Peyer's patch (tissue), 4 donors: ENCODE data around the gene FCF1. TPM values are rescaled to one million over a fixed set of nuclear protein-coding genes. Genes with fewer than 3 reads are reported as not detected.

ENCODE experiments used
- DNase-seq, 3 donors: peaks; one replicate each; pipeline ENCODE4 v3.0.0-alpha.2; 2017 to 2019
- H3K27ac ChIP-seq, 4 donors: fragments of 200-600 bp; sonication (generic); one replicate each; pipeline ENCODE4 v1.5.1; 2016 to 2019
- H3K27me3 ChIP-seq, 2 donors: fragments of 200-600 bp; sonication (generic); one replicate each; pipeline ENCODE4 v1.5.1; 2019
- H3K36me3 ChIP-seq, 3 donors: fragments of 200-600 bp; sonication (generic); one replicate each; pipeline ENCODE4 v1.5.1; 2016 to 2019
- H3K4me1 ChIP-seq, 4 donors: fragments of 200-600 bp; sonication (generic); one replicate each; pipeline ENCODE4 v1.5.1; 2016 to 2019
- H3K4me3 ChIP-seq, 4 donors: fragments of 200-600 bp; sonication (generic); 1 replicate in 3 of 4; 2 replicates in 1 of 4; pipeline ENCODE4 v1.5.1; 2016 to 2019; ENCODE audit warnings: mild to moderate bottlenecking in 1 of 4
- H3K9me3 ChIP-seq, 4 donors: fragments of 200-600 bp; sonication (generic); one replicate each; pipeline ENCODE4 v1.5.1; 2016 to 2019; ENCODE audit warnings: mild to moderate bottlenecking in 1 of 4
- CTCF ChIP-seq, 6 experiments: fragments of 450-650 bp in 4 of 6; fragments of 200-600 bp in 2 of 6; sonication (generic) in 1 of 6; IDR thresholded peaks; one replicate each; pipeline ENCODE4 v1.5.1; 2017 to 2019; ENCODE audit warnings: antibody characterized with exemption in 6 of 6, mild to moderate bottlenecking in 3 of 6, moderate library complexity in 1 of 6
- POLR2A ChIP-seq, 2 donors: fragments of 450-650 bp; IDR thresholded peaks; one replicate each; pipeline ENCODE4 v1.5.1; 2017; ENCODE audit warnings: antibody characterized with exemption in 2 of 2, mild to moderate bottlenecking in 2 of 2, moderate library complexity in 2 of 2
- total RNA-seq, 4 donors: library from RNA; depleted of rRNA; stranded (reverse); fragments of >200 nt; gene quantifications; one replicate each; pipeline ENCODE4 v1.1.0, GENCODE V29; 2016

Gene FCF1
- total RNA-seq, 4 donors from 2014 or later = 7.5 to 31.4 (median 13.3) TPM

DNA sequence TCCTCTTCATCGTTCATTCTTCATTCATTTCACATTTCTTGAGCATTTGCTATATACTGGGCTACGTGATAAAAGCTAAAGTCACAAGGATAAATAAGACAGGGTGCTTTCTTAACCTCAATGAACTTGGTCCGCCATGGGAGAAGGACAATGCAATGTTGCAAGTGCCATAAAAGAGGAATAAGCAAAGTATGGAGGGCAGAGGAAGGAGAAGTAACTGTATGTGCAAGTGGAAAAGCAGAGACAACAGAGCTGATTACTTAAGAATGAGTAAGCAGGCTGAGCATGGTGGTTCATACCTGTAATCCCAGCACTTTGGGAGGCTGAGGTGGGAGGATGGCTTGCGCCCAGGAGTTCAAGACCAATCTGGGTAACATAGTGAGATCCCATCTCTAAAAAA lies 14.5 kb upstream of the FCF1 start:
- TF ChIP-seq POLR2A (IDR thresholded peaks at IDR 0.05) = no peak
- no peak for TF ChIP-seq CTCF (IDR thresholded peaks at IDR 0.05)
- no peak for DNase-seq
- Histone ChIP-seq H3K36me3 (peaks cover 0 to 10% (median 0%) of the 10 kb centered on the region in 3 donors), H3K27ac (no peak overlapping the region), H3K9me3 (peaks cover 0 to 5% (median 0%) of the 10 kb centered on the region in 4 donors), H3K4me1 (no peaks in the 10 kb centered on the region), H3K27me3 (no peaks in the 10 kb centered on the region), H3K4me3 (no peak overlapping the region)

DNA sequence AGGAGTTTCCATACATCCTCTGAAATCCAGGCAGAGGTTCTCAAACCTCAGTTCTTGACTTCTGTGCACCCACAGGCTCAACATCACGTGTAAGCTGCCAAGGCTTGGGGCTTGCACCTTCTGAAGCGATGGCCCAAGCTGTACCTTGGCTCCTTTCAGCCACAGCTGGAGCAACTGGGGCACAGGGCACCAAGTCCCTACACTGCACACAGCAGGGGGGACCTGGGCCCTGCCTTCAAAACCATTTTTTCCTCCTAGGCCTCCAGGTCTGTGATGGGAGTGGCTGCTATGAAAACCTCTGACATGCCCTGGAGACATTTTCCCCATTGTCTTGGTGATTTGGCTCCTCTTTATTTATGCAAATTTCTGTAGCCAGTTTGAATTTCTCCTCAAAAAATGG lies 10.7 kb upstream of the FCF1 start:
- no peaks in the 10 kb centered on the region for H3K4me1 ChIP-seq
- H3K4me3 ChIP-seq = no peak overlapping the region
- TF ChIP-seq POLR2A (IDR thresholded peaks at IDR 0.05) (no peak), CTCF (IDR thresholded peaks at IDR 0.05) (no peak)
- peaks cover 0 to 5% (median 0%) of the 10 kb centered on the region in 4 donors for H3K9me3 ChIP-seq
- no peaks in the 10 kb centered on the region for H3K27me3 ChIP-seq
- H3K36me3 ChIP-seq = peaks cover 0 to 10% (median 0%) of the 10 kb centered on the region in 3 donors
- H3K27ac ChIP-seq = no peak overlapping the region
- no peak for DNase-seq

DNA sequence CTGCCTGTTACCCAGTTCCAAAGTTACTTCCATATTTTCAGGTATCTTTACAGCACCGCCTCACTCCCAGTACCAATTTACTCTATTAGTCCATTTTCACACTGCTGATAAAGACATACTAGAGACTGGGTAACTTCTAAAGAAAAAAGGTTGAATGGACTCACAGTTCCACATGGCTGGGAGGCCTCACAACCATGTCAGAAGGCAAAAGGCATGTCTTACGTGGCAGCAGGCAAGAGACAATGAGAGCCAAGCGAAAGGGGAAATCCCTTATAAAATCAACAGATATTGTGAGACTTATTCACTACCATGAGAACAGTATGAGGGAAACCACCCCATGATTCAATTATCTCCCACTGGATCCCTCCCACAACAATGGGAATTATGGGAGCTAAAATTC lies 9.9 kb upstream of the FCF1 start:
- H3K36me3 ChIP-seq = peaks cover 0 to 10% (median 0%) of the 10 kb centered on the region in 3 donors
- no peak overlapping the region for H3K4me3 ChIP-seq
- no peak for TF ChIP-seq CTCF (IDR thresholded peaks at IDR 0.05)
- no peak for TF ChIP-seq POLR2A (IDR thresholded peaks at IDR 0.05)
- peaks cover 0 to 5% (median 0%) of the 10 kb centered on the region in 4 donors for H3K9me3 ChIP-seq
- no peak for DNase-seq
- no peaks in the 10 kb centered on the region for H3K4me1 ChIP-seq
- H3K27ac ChIP-seq = no peak overlapping the region
- H3K27me3 ChIP-seq = no peaks in the 10 kb centered on the region

DNA sequence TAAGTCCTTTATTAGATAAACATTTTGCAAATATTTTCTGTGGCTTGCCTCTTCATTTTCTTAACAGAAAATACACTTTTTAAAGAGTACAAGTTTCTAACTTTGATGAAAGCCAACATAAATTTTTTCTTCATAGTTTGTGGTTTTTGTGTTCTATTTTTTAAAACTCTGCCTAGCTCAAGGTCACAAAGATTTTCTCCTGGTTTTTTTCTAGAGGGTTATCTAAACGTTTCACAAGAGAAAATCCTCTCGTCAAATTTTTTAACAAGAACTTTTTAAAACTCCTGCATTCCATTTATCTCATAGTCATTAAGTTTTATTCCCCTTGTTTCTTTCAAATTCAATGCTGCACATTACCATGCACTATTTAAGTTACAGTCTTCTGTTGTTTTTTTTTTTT lies 8.3 kb upstream of the FCF1 start:
- Histone ChIP-seq H3K4me3 (no peak overlapping the region), H3K36me3 (peaks cover 0 to 6% (median 0%) of the 10 kb centered on the region in 3 donors), H3K27ac (no peak overlapping the region), H3K27me3 (no peaks in the 10 kb centered on the region), H3K9me3 (peaks cover 0 to 5% (median 0%) of the 10 kb centered on the region in 4 donors), H3K4me1 (no peaks in the 10 kb centered on the region)
- TF ChIP-seq POLR2A (IDR thresholded peaks at IDR 0.05) = no peak
- no peak for TF ChIP-seq CTCF (IDR thresholded peaks at IDR 0.05)
- no peak for DNase-seq

- Histone ChIP-seq H3K27ac (no peak overlapping the region), H3K27me3 (no peaks in the 10 kb centered on the region), H3K9me3 (peaks cover 0 to 5% (median 0%) of the 10 kb centered on the region in 4 donors), H3K36me3 (peaks cover 0 to 4% (median 0%) of the 10 kb centered on the region in 3 donors), H3K4me1 (peaks cover 0 to 11% (median 0%) of the 10 kb centered on the region in 4 donors), H3K4me3 (no peak overlapping the region)
- TF ChIP-seq CTCF (IDR thresholded peaks at IDR 0.05) = no peak
- no peak for TF ChIP-seq POLR2A (IDR thresholded peaks at IDR 0.05)
- DNase-seq = no peak
Observed at GRCh38 chr14:74705613-74706500, 7.1 kb upstream of the FCF1 start.
